Heart right ventricle (tissue), 16 donors: ENCODE results near the gene SH2D3C. TPM values are rescaled to one million over a fixed set of nuclear protein-coding genes. Genes with fewer than 3 reads are reported as not detected.

Experiments
- ATAC-seq, 8 donors: fragments of 200-7000 bp; cut with Tn5 transposase; one replicate each; pipeline ENCODE4 v1.9.1; 2020; ENCODE audit warnings: mild to moderate bottlenecking in 8 of 8, moderate library complexity in 8 of 8, moderate number of reproducible peaks in 1 of 8
- DNase-seq, 2 donors: peaks; one replicate each; pipeline ENCODE4 v3.0.0-alpha.2; 2020
- H3K27ac ChIP-seq, 10 donors: fragments of 200-600 bp; sonication (generic) in 2 of 10; one replicate each; pipeline versions ENCODE4 v1.5.0 to v1.8.0; 2020 to 2022; ENCODE audit warnings: mild to moderate bottlenecking in 3 of 10
- H3K27me3 ChIP-seq, 7 donors: fragments of 200-600 bp; one replicate each; pipeline ENCODE4 v1.8.0; 2021 to 2022; ENCODE audit warnings: mild to moderate bottlenecking in 2 of 7
- H3K36me3 ChIP-seq, 9 donors: fragments of 200-600 bp; sonication (generic) in 1 of 9; one replicate each; pipeline versions ENCODE4 v1.5.0 to v1.8.0; 2020 to 2022; ENCODE audit warnings: mild to moderate bottlenecking in 2 of 9
- H3K4me1 ChIP-seq, 9 donors: fragments of 200-600 bp; sonication (generic) in 1 of 9; one replicate each; pipeline versions ENCODE4 v1.5.0 to v1.8.0; 2020 to 2022; ENCODE audit warnings: mild to moderate bottlenecking in 4 of 9
- H3K4me3 ChIP-seq, 10 donors: fragments of 200-600 bp; sonication (generic) in 2 of 10; one replicate each; pipeline versions ENCODE4 v1.5.0 to v1.8.0; 2020 to 2022; ENCODE audit warnings: mild to moderate bottlenecking in 7 of 10, moderate library complexity in 2 of 10
- H3K9me3 ChIP-seq, 11 donors: fragments of 200-600 bp in 10 of 11; sonication (generic) in 2 of 11; one replicate each; pipeline versions ENCODE4 v1.5.0 to v1.8.0; 2013 to 2022; ENCODE audit warnings: mild to moderate bottlenecking in 2 of 11, control low read depth in 1 of 11, moderate library complexity in 1 of 11
- CTCF ChIP-seq, 9 donors: fragments of 200-600 bp; sonication (generic) in 2 of 9; IDR thresholded peaks; one replicate each; pipeline versions ENCODE4 v1.5.0 to v1.8.0; 2021 to 2022; ENCODE audit warnings: antibody characterized with exemption in 9 of 9, mild to moderate bottlenecking in 5 of 9, moderate library complexity in 1 of 9
- WGBS, 2 donors: extraction: QIAGEN DNeasy Blood & Tissue Kit; methylation state at CpG; one replicate each; pipeline ENCODE4 v1.1.7; 2013; ENCODE audit warnings: inconsistent platforms in 1 of 2; 5-methylcytosine and 5-hydroxymethylcytosine counted together
- intact Hi-C, 10 donors: fragments of 100-400 bp; cut with DNase I; formaldehyde crosslinking; loops; one replicate each; pipeline versions ENCODE4 v1.11.1 to v1.14.2; 2022
- polyA plus RNA-seq, 2 donors: library from polyadenylated mRNA; stranded (reverse); fragments of 200-250 nt; gene quantifications; one replicate each; pipeline ENCODE4 v1.2.3, GENCODE V29; 2013
- total RNA-seq, 10 donors: library from RNA; stranded (reverse); fragmentation: NEBNext Ultra II Directional in 3 of 10; extraction: Animal tissue kit (Norgen Biotek cat#: 25700) in 3 of 10; gene quantifications; one replicate each; pipeline versions ENCODE4 v1.2.1 to v1.2.4, GENCODE V29; 2021 to 2023
- donor health status: Arrhythmogenic right ventricular cardiomyopathy.
- donor health status: ischemic (EF 13 %, LVEDD 7.1; RV severe dilation, severe dysfunction).
- donor health status: healthy with polysubstance abuse.
- donor health status: DM: no; HTN: yes; CAD: no.
- donor health status: DM: no; HTN: no; CAD: no.
- donor health status: ischemic (EF 25% LVEDD 6.9; RV normal size, moderate dysfunction).
- donor health status: ischemic (EF 25% LVEDD 5.7; RV mildly dilated, moderate dysfunction).
- donor health status: healthy.
- donor health status: DM: yes; HTN: yes; CAD: no.
- donor health status: Ischemic cardiomyopathy.
- donor health status: ischemic (EF 35%, LVEDD 5.7; RV mildly dilated, moderate dysfunction).
- donor health status: nonischemic (EF 11% LVEDD 7.7; RV severe dilation, severe dysfunction).
- donor health status: DM: yes; HTN: yes; CAD: no.
- donor health status: PGD.
- donor health status: ischemic (EF 29% LVEDD 5.4; RV normal size, mild dysfunction).
- donor health status: nonischemic (EF 23%, LVEDD 6.1; RV moderate dilation, normal function).

SH2D3C gene
- total and polyA plus RNA-seq, 12 donors = 10.9 to 36.7 (median 18.8) TPM

- Histone ChIP-seq H3K36me3 (no peaks in the 10 kb centered on the region), H3K27ac (no peak overlapping the region), H3K27me3 (peaks cover 0 to 6% (median 0%) of the 10 kb centered on the region in 7 donors), H3K9me3 (no peaks in the 10 kb centered on the region), H3K4me3 (no peak overlapping the region), H3K4me1 (peaks cover 0 to 14% (median 12%) of the 10 kb centered on the region in 9 donors)
- TF ChIP-seq CTCF (IDR thresholded peaks at IDR 0.05) = no peak
- 97 to 98% methylated on average over 13 of the region's 13 CpGs for WGBS, 2 donors
- no peak for DNase-seq
- no peak for ATAC-seq
- intact Hi-C loops = loop anchor here in 1 of 10 donors (10.0 kb wide), 1 partner anchor 218 kb away; no protein-coding TSS in a partner anchor
Observed at GRCh38 chr9:127723013-127723412, 55.5 kb downstream of the SH2D3C start.

GRCh38 chr9:127722055-127722745 lies 56.3 kb downstream of the SH2D3C start:
- TF ChIP-seq CTCF (IDR thresholded peaks at IDR 0.05) = no peak
- Histone ChIP-seq H3K4me1 (peaks cover 0 to 17% (median 12%) of the 10 kb centered on the region in 9 donors), H3K36me3 (no peaks in the 10 kb centered on the region), H3K27me3 (peaks cover 0 to 6% (median 0%) of the 10 kb centered on the region in 7 donors), H3K4me3 (no peak overlapping the region), H3K9me3 (no peaks in the 10 kb centered on the region), H3K27ac (no peak overlapping the region)
- WGBS, 2 donors = 76 to 80% methylated on average over 12 of the region's 12 CpGs
- intact Hi-C loops = loop anchor here in 1 of 10 donors (10.0 kb wide), 1 partner anchor 217 kb away; no protein-coding TSS in a partner anchor
- DNase-seq (no peak), ATAC-seq (no peak)

- no peaks in the 10 kb centered on the region for H3K9me3 ChIP-seq
- H3K4me1 ChIP-seq = peaks cover 0 to 20% (median 12%) of the 10 kb centered on the region in 9 donors
- TF ChIP-seq CTCF (IDR thresholded peaks at IDR 0.05) = no peak
- no peak overlapping the region for H3K4me3 ChIP-seq
- DNase-seq (no peak), ATAC-seq (no peak)
- WGBS, 2 donors = 68 to 71% methylated on average over 11 of the region's 11 CpGs
- no peak overlapping the region for H3K27ac ChIP-seq
- intact Hi-C loops = loop anchor here in 1 of 10 donors (10.0 kb wide), 1 partner anchor 217 kb away; no protein-coding TSS in a partner anchor
- no peaks in the 10 kb centered on the region for H3K36me3 ChIP-seq
- H3K27me3 ChIP-seq = peaks cover 0 to 6% (median 0%) of the 10 kb centered on the region in 7 donors
Observed at GRCh38 chr9:127721391-127721821, 57.1 kb downstream of the SH2D3C start.

- Histone ChIP-seq H3K27me3 (peaks cover 0 to 6% (median 0%) of the 10 kb centered on the region in 7 donors), H3K9me3 (no peaks in the 10 kb centered on the region), H3K4me3 (peak overlapping the region in 1 of 10 donors; percentile 9), H3K27ac (no peak overlapping the region), H3K4me1 (peaks cover 0 to 25% (median 18%) of the 10 kb centered on the region in 9 donors), H3K36me3 (no peaks in the 10 kb centered on the region)
- DNase-seq = no peak
- intact Hi-C loops = loop anchor here in 1 of 10 donors (10.0 kb wide), 1 partner anchor 216 kb away; no protein-coding TSS in a partner anchor
- ATAC-seq = no peak
- no peak for TF ChIP-seq CTCF (IDR thresholded peaks at IDR 0.05)
Observed at GRCh38 chr9:127720865-127721227, 57.6 kb downstream of the SH2D3C start.
